RWPE2 (cell line): ENCODE measurements around the gene INTS1.

Experiments
- ATAC-seq: fragments of 200-7000 bp; cut with Tn5 transposase; 3 replicates; pipeline ENCODE4 v1.9.1; 2021; ENCODE audit warnings: low read depth
- DNase-seq: peaks from one replicate; pipeline ENCODE4 v3.0.0-alpha.2; 2020; ENCODE audit warnings: low spot score
- H3K27ac ChIP-seq: fragments of 450-650 bp; 2 replicates; pipeline ENCODE4 v1.5.1; 2017; ENCODE audit warnings: mild to moderate bottlenecking; ENCODE audit not compliant: poor library complexity, severe bottlenecking
- H3K27me3 ChIP-seq: fragments of 250-450 bp; sonication (Bioruptor Pico); 2 replicates; pipeline ENCODE4 v1.5.1; 2021; ENCODE audit warnings: mild to moderate bottlenecking, moderate library complexity; ENCODE audit not compliant: insufficient read depth, poor library complexity, severe bottlenecking
- H3K36me3 ChIP-seq: fragments of 250-450 bp; sonication (Bioruptor Pico); 2 replicates; pipeline ENCODE4 v1.5.1; 2020; ENCODE audit warnings: low read depth, mild to moderate bottlenecking, moderate library complexity
- H3K4me1 ChIP-seq: fragments of 250-450 bp; sonication (Bioruptor Pico); 2 replicates; pipeline ENCODE4 v1.5.1; 2021; ENCODE audit warnings: mild to moderate bottlenecking, moderate library complexity; ENCODE audit not compliant: insufficient read depth, poor library complexity, severe bottlenecking
- H3K4me3 ChIP-seq: fragments of 250-450 bp; sonication (Bioruptor Pico); 2 replicates; pipeline ENCODE4 v1.5.1; 2021; ENCODE audit warnings: mild to moderate bottlenecking, moderate library complexity; ENCODE audit not compliant: severe bottlenecking
- H3K9me3 ChIP-seq: fragments of 250-450 bp; sonication (Bioruptor Pico); 2 replicates; pipeline ENCODE4 v1.5.1; 2021; ENCODE audit warnings: mild to moderate bottlenecking, moderate library complexity; ENCODE audit not compliant: severe bottlenecking
- TF ChIP-seq, protein P1 (sequence below): fragments of 450-650 bp; IDR thresholded peaks from one replicate; pipeline ENCODE4 v1.5.1; 2017; ENCODE audit warnings: mild to moderate bottlenecking, moderate library complexity; ENCODE audit not compliant: poor library complexity, severe bottlenecking

The INTS1 gene

DNA sequence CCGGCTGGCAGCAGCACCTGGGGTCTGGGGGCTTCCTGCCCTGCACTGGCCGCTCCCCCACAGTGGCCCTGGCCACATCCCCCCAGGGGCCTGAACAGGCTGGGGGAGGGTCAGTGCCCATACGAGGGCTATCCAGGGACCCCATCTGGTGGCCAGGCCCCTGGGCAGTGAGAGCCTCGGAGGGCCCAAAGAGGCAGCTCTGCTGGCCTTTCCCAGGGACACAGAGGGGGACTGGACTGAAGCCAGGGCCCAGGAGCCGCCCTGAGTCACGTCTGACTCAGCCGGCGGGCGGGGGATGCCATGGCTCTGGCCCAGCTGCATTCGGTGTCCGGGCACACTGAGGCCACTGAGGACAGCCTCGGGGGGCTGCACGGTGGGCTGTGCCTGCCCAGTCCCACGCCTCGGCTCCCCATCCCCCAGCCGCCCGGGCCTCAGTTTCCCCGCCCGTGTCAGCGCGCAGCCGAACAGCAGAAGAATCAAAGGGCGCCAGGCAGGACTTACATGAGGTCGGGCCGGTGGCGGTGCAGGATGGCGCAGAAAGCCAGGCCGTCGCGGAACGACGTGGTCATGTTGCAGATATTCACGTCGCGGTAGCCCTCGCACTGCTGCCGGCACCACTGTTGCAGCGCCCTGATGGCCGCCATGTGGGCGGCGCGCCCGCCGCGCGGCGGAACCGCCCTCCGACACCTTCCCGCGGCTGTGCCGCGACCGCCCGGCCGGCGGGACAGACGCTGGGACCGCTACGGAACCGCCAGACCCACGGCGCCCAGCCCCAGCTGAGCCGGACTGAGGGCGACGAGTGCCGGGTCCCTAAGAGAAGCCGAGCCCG is 45.3 kb downstream of the INTS1 start, which contains the start of gene MICALL2:
Gene MICALL2, minus strand, starts transcription at position 788 of the 829 bp plus-strand sequence. Its CDS starts 144 bp downstream, at position 644.
- Histone ChIP-seq H3K4me1 (peaks cover 29% of the 10 kb centered on the region), H3K27me3 (no peaks in the 10 kb centered on the region), H3K27ac (peak within 1 kb of the TSS; percentile 82), H3K9me3 (no peaks in the 10 kb centered on the region), H3K4me3 (peak within 1 kb of the TSS; percentile 52), H3K36me3 (no peaks in the 10 kb centered on the region)
- peak; percentile 90 for DNase-seq
- peak; percentile 37 for ATAC-seq
- TF ChIP-seq, protein P1, sequence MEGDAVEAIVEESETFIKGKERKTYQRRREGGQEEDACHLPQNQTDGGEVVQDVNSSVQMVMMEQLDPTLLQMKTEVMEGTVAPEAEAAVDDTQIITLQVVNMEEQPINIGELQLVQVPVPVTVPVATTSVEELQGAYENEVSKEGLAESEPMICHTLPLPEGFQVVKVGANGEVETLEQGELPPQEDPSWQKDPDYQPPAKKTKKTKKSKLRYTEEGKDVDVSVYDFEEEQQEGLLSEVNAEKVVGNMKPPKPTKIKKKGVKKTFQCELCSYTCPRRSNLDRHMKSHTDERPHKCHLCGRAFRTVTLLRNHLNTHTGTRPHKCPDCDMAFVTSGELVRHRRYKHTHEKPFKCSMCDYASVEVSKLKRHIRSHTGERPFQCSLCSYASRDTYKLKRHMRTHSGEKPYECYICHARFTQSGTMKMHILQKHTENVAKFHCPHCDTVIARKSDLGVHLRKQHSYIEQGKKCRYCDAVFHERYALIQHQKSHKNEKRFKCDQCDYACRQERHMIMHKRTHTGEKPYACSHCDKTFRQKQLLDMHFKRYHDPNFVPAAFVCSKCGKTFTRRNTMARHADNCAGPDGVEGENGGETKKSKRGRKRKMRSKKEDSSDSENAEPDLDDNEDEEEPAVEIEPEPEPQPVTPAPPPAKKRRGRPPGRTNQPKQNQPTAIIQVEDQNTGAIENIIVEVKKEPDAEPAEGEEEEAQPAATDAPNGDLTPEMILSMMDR, result no peak

DNA sequence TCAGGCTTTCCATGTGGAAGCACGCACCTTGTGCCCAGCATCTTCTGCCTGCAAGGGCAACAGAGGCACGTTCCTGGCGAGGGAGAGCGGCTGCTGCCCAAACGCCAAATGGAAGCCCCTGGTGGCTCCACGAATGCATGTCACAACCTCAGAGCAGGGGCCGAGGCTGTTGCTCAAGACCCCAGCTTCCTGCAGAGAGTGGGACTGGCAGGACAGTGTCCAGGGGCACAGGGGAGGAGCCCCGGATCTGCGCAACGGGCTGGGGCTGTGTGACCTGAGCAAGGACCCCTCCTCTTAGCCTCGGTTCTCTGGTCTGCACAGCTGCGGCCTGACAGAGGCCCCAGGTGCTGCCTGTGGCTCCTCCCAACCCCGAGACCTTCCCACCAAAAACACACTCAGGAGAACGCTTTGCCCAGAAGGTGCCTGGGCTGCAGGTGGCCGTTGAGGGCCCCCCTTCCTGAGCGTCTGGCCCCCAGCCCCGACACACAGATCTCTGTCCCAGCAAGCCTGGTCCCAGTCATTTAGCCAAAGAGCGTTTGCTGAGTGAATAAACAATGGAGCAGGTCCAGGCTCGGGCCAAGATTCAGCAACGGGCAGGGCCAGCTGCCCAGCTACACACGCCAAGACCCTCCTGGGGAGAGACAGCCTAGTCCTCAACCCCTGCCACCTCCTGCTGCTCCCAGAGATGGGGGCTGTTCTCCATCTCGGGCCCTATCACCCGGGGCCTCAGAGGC is 46.1 kb downstream of the INTS1 start:
- DNase-seq (no peak), ATAC-seq (no peak)
- Histone ChIP-seq H3K36me3 (no peaks in the 10 kb centered on the region), H3K27me3 (no peaks in the 10 kb centered on the region), H3K4me3 (peak overlapping the region; percentile 52), H3K27ac (peak overlapping the region; percentile 82), H3K4me1 (peaks cover 29% of the 10 kb centered on the region), H3K9me3 (no peaks in the 10 kb centered on the region)
- TF ChIP-seq, protein P1, result no peak

DNA sequence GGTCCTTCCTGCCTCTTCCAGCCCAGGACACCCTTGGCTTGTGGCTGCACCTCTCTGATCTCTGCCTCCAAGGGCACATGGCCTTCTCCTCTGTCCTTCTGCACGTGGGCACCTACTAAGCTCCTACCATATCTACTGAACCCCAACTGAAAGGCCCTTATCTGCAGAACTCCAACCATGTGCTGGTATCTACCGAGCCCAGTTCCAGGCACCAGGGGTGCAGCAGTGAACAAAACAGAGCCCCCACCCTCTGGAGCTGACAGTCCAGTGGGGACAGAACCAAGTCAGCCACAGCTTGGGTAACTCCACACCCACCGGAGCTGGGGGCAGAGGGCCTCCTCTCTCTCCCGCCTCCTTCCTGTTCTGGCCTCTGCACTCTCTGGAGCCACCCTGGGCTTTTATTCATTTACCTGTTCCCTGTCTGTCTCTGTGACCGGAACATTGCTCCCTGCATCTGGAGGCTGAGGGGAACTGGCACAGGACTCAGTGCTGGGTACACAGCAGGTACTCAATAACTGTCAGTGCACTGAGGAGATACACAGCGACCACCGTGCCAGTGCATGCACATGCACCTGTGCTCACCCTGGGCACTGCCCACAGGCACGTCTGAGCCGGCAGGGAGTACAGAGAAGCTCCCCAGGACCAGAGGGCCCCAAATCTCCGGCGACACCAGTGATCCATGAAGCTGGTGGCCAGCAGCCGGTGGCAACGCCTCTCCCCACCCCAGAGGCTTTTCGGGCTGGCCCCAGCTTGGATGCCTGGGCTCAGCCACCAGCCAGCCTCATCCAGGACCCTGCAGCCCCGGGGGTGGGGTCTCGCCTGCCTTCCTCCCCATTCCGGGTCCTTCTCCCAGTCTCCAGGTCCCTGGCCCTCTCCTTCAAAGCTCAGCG is 46.9 kb downstream of the INTS1 start:
- Histone ChIP-seq H3K4me3 (peak overlapping the region; percentile 52), H3K9me3 (no peaks in the 10 kb centered on the region), H3K27me3 (no peaks in the 10 kb centered on the region), H3K36me3 (no peaks in the 10 kb centered on the region), H3K27ac (peak overlapping the region; percentile 82), H3K4me1 (peaks cover 27% of the 10 kb centered on the region)
- TF ChIP-seq, protein P1, result no peak
- ATAC-seq (no peak), DNase-seq (no peak)

DNA sequence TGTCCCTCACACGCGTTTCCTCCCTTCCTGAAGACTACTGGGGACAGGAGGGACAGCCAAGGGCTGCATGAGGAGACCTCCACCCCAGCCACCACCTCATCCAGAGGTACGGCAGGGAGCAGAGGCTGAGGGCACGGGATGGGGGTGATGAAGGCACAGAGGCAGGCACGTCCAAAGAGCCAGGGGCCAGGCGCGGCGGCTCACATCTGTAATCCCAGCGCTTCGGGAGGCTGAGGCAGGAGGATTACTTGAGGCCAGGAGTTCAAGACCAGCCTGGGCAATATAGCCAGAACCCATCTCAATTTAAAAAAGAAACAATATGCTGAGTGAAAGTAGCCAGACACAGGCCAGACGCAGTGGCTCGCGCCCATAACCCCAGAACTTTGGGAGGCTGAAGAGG is 48.2 kb downstream of the INTS1 start:
- ATAC-seq (no peak), DNase-seq (no peak)
- Histone ChIP-seq H3K9me3 (no peaks in the 10 kb centered on the region), H3K4me1 (peaks cover 28% of the 10 kb centered on the region), H3K27ac (peak overlapping the region; percentile 82), H3K36me3 (peaks cover 3% of the 10 kb centered on the region; the same call in 1 of the 2 replicates), H3K27me3 (no peaks in the 10 kb centered on the region), H3K4me3 (no peak overlapping the region)
- TF ChIP-seq, protein P1, result no peak
